ENCODE data around the gene ERGIC1. TPM values are rescaled to one million over a fixed set of nuclear protein-coding genes. Genes with fewer than 3 reads are reported as not detected.

The ERGIC1 gene
- total RNA-seq, 1 experiment from 2014 or later = 77.0 TPM

DNA sequence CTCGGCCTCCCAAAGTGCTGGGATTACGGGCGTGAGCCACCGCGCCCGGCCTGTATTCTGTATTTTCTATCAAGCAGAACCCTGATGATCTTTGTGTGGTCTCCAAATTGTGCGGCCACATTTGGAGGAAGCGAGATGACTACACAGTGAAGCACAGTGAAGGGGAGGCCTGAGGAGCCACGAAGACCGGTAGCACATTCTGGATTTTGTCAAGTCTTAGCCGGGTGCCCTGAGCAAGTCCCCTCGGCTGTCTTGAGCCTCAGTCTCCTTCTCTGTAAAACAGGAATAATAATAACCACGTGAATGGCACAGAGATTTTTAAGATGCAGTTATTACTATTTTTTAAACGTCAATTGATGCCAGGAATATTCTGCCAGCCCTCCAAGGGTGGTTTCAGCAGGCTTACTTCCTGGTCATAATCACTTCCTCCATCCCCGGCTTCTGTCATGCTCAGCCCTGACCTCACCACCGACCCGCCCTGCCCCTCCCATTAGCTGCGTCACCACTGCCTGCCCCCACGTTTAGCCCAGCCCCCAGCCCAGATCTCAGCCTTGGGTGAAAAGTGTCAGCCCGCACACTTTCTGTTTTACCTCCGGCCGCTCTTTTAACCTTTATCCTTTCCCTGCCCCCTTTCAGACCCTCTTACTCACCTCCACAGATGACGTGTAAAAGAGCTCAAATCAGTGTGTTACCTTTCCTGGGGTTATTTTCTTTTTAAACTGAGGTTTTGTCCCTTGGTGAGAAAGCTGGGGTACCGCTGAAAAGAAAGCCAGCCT is 27.0 kb upstream of the ERGIC1 start:
- Histone ChIP-seq H3K4me2 (ENCODE audit: insufficient read depth, insufficient read length, low read length) (no peak overlapping the region), H2BK120ac (ENCODE audit: low read depth, low read length, poor library complexity, severe bottlenecking) (no peak overlapping the region), H3T11ph (ENCODE audit: low read length) (no peak overlapping the region), H3K18ac (ENCODE audit: insufficient read length, low read depth, low read length) (no peak overlapping the region), H2AFZ (ENCODE audit: low read length) (no peak overlapping the region), H3K27ac (ENCODE audit: insufficient read length, low read depth, low read length) (no peak overlapping the region), H3K9me3 (ENCODE audit: control insufficient read depth, low read depth, low read length) (no peaks in the 10 kb centered on the region), H3K79me2 (ENCODE audit: insufficient read depth, low read length) (no peaks in the 10 kb centered on the region), H2BK20ac (ENCODE audit: low read depth, low read length, poor library complexity, severe bottlenecking) (no peak overlapping the region), H2AK5ac (ENCODE audit: insufficient read length, low read length) (no peak overlapping the region), H3K79me1 (ENCODE audit: insufficient read depth, low read depth, low read length, poor library complexity, severe bottlenecking) (no peaks in the 10 kb centered on the region), H4K20me1 (ENCODE audit: control insufficient read depth, insufficient read depth, insufficient read length) (no peaks in the 10 kb centered on the region), H4K8ac (replicated peaks; ENCODE audit: insufficient read length, low read depth, low read length) (no peak overlapping the region), H3K4ac (ENCODE audit: low read depth, low read length) (no peak overlapping the region), H3K56ac (ENCODE audit: insufficient read length, low read depth, low read length) (no peak overlapping the region), H3K27me3 (ENCODE audit: insufficient read depth, low read length) (no peaks in the 10 kb centered on the region), H2BK15ac (ENCODE audit: low read depth, low read length) (no peak overlapping the region), H3K23ac (ENCODE audit: insufficient read length, low read depth, low read length) (no peak overlapping the region), H3K14ac (ENCODE audit: insufficient read depth, low read length) (no peak overlapping the region), H4K5ac (ENCODE audit: insufficient read length, low read depth, low read length) (no peak overlapping the region), H3K4me1 (ENCODE audit: insufficient read depth, low read length) (no peaks in the 10 kb centered on the region), H4K91ac (ENCODE audit: insufficient read length, low read depth, low read length) (no peak overlapping the region), H2BK5ac (ENCODE audit: insufficient read length, low read length) (no peak overlapping the region), H3K23me2 (ENCODE audit: insufficient read length, low read depth, low read length, poor library complexity, severe bottlenecking) (no peaks in the 10 kb centered on the region), H3K9ac (ENCODE audit: extremely low read depth, insufficient read length, low read length) (no peak overlapping the region), H2BK12ac (ENCODE audit: insufficient read length, low read depth, low read length) (no peak overlapping the region)
- Mint-ChIP-seq H3K27ac (peak overlapping the region in 2 of 3 experiments; percentile 57 to 67; a peak in 4 of 7 replicates), H3K27me3 (ENCODE audit: low read depth) (peaks cover 12% of the 10 kb centered on the region), H3K36me3 (ENCODE audit: insufficient read depth in 1 of 3, low read depth in 3 of 3) (no peaks in the 10 kb centered on the region), H3K4me1 (peaks cover 9% of the 10 kb centered on the region in 2 experiments), H3K4me3 (no peak overlapping the region; a peak in 1 of 5 replicates), H3K9me3 (peaks cover 2% of the 10 kb centered on the region in 2 experiments; a peak in 2 of 5 replicates)
- DNase-seq = peak; percentile 89
- TF ChIP-seq CTCF (conservative IDR thresholded peaks at IDR 0.05) = no peak
- WGBS (ENCODE audit: extremely low coverage, insufficient read length, low lambda C conversion rate) = no CpG with 5 or more reads among the region's 24 CpGs

Data from H9 (cell line).